Mesendoderm (in vitro differentiated cells): ENCODE measurements around the gene XRN1.
A peak's percentile ranks its signal among the peaks of the same experiment; 100 is the strongest.

Experiments used
- DNase-seq: peaks from one replicate; pipeline ENCODE4 v3.0.0; 2013
- H2AK5ac ChIP-seq: 2 replicates; pipeline ENCODE4 v1.6.1; 2013; ENCODE audit warnings: low read length, inconsistent platforms
- H2BK120ac ChIP-seq: 2 replicates; pipeline ENCODE4 v1.6.1; 2013; ENCODE audit warnings: low read depth, mild to moderate bottlenecking, low read length, moderate library complexity, mixed read lengths
- H2BK15ac ChIP-seq: replicated peaks from 2 replicates; pipeline ENCODE4 v1.6.1; 2013; ENCODE audit warnings: low read depth, mild to moderate bottlenecking, moderate library complexity
- H2BK5ac ChIP-seq: 2 replicates; pipeline ENCODE4 v1.6.1; 2013; ENCODE audit warnings: low read length, inconsistent platforms
- H3K18ac ChIP-seq: 2 replicates; pipeline ENCODE4 v1.6.1; 2013; ENCODE audit warnings: mild to moderate bottlenecking, low read length, mixed read lengths
- H3K23ac ChIP-seq: one replicate; pipeline ENCODE4 v1.6.1; 2013; ENCODE audit warnings: low read length
- H3K27ac ChIP-seq: 2 replicates; pipeline ENCODE4 v1.5.1; 2013; ENCODE audit warnings: low read depth, mild to moderate bottlenecking, inconsistent platforms, low read length, moderate library complexity
- H3K27me3 ChIP-seq: 2 replicates; pipeline ENCODE4 v1.6.1; 2013; ENCODE audit warnings: low read length, control low read depth, mild to moderate bottlenecking, inconsistent platforms; ENCODE audit not compliant: insufficient read depth, poor library complexity
- H3K36me3 ChIP-seq: 2 replicates; pipeline ENCODE4 v1.6.1; 2013; ENCODE audit warnings: low read length, inconsistent platforms; ENCODE audit not compliant: control insufficient read depth, insufficient read depth
- H3K4ac ChIP-seq: one replicate; pipeline ENCODE4 v1.6.1; 2013; ENCODE audit warnings: low read depth, mild to moderate bottlenecking, low read length, moderate library complexity
- H3K4me1 ChIP-seq: 2 replicates; pipeline ENCODE4 v1.6.1; 2013; ENCODE audit warnings: low read depth, low read length, inconsistent platforms; ENCODE audit not compliant: control insufficient read depth
- H3K4me2 ChIP-seq: 2 replicates; pipeline ENCODE4 v1.6.1; 2013; ENCODE audit warnings: low read length
- H3K4me3 ChIP-seq: 2 replicates; pipeline ENCODE4 v1.5.1; 2013; ENCODE audit warnings: mild to moderate bottlenecking, low read length
- H3K56ac ChIP-seq: one replicate; pipeline ENCODE4 v1.6.1; 2013; ENCODE audit warnings: low read length
- H3K79me1 ChIP-seq: 2 replicates; pipeline ENCODE4 v1.6.1; 2013; ENCODE audit warnings: low read length, inconsistent platforms
- H3K79me2 ChIP-seq: 2 replicates; pipeline ENCODE4 v1.6.1; 2013; ENCODE audit warnings: mild to moderate bottlenecking, low read length; ENCODE audit not compliant: control insufficient read depth, insufficient read depth
- H3K9ac ChIP-seq: 2 replicates; pipeline ENCODE4 v1.6.1; 2013; ENCODE audit warnings: low read length, inconsistent platforms
- H4K5ac ChIP-seq: one replicate; pipeline ENCODE4 v1.6.1; 2013; ENCODE audit warnings: low read length
- H4K8ac ChIP-seq: one replicate; pipeline ENCODE4 v1.6.1; 2013; ENCODE audit warnings: low read depth, mild to moderate bottlenecking, control low read depth, low read length, moderate library complexity
- WGBS: extraction: QIAGEN DNeasy Blood & Tissue Kit; methylation state at CpG from one replicate; pipeline ENCODE4 v1.1.7; 2013; ENCODE audit warnings: low lambda C conversion rate, missing lambda C conversion rate; ENCODE audit not compliant: insufficient coverage; ENCODE audit errors: extremely low coverage; 5-methylcytosine and 5-hydroxymethylcytosine counted together

Gene XRN1

DNA sequence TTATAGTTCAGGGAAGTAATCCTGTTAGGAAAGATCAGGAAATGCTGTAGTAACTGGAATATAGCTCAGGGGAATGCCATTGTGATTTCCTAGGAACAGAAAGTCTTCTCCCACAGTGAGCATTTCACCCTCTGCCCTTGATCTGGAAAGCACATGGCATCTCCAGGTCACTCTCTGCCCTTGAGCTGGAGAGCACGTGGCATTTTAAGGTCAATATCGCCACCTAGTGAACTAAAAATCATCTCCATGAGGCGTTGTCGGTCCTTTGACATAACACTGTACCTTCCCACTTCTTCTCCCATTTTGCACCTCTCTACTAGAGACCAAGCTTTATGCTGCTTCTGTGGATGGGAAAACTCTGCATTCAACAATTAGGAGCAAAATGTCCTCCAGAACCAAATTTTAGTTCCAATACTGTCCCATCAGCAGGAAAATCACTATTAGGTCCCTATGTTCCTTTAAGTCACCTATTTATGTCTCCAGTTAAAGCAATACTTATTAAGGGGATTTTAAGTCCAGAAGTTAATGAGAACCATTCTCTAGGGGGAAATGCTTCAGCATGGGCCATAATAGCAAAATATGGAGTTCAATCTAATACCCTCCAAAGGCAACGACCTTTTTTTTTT is 167.8 kb downstream of the XRN1 start:
- Histone ChIP-seq H3K4me3 (no peak overlapping the region), H3K4ac (no peak overlapping the region), H3K36me3 (no peaks in the 10 kb centered on the region), H2BK5ac (no peak overlapping the region), H3K4me2 (no peak overlapping the region), H3K4me1 (no peaks in the 10 kb centered on the region), H3K79me1 (no peaks in the 10 kb centered on the region), H3K18ac (no peak overlapping the region), H3K27me3 (no peaks in the 10 kb centered on the region), H3K79me2 (no peaks in the 10 kb centered on the region), H2BK120ac (no peak overlapping the region), H3K9ac (no peak overlapping the region), H3K27ac (no peak overlapping the region), H2BK15ac (no peak overlapping the region), H3K56ac (peak overlapping the region; percentile 20), H3K23ac (no peak overlapping the region), H2AK5ac (no peak overlapping the region), H4K8ac (no peak overlapping the region), H4K5ac (peak overlapping the region; percentile 85)
- peak; percentile 86 for DNase-seq
- no CpG with 5 or more reads among the region's 5 CpGs for WGBS

DNA sequence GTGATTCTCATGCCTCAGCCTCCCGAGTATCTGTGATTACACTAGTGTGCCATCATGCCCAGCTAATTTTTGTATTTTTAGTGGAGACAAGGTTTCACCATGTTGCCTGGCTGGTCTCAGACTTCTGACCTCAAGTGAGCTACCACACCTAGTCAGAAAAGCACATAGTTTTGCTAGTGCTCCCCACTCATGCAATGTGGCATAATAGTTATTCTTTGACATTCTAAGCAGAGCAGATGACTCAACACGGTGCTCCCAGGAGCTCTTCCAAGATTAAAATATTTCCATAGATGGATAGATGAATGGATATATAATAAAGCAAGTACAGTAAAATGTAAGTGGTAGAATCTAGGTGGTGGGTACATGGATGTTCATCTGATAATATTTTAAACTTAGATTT is 169.4 kb downstream of the XRN1 start:
- Histone ChIP-seq H3K4me3 (no peak overlapping the region), H3K27me3 (no peaks in the 10 kb centered on the region), H2BK5ac (no peak overlapping the region), H3K9ac (no peak overlapping the region), H2BK15ac (no peak overlapping the region), H3K18ac (no peak overlapping the region), H2AK5ac (no peak overlapping the region), H3K4ac (no peak overlapping the region), H3K4me2 (no peak overlapping the region), H4K5ac (no peak overlapping the region), H3K27ac (no peak overlapping the region), H3K79me2 (no peaks in the 10 kb centered on the region), H3K23ac (no peak overlapping the region), H3K36me3 (no peaks in the 10 kb centered on the region), H3K79me1 (no peaks in the 10 kb centered on the region), H4K8ac (no peak overlapping the region), H3K56ac (no peak overlapping the region), H3K4me1 (no peaks in the 10 kb centered on the region), H2BK120ac (no peak overlapping the region)
- DNase-seq = no peak
- WGBS = no CpG with 5 or more reads among the region's 2 CpGs

DNA sequence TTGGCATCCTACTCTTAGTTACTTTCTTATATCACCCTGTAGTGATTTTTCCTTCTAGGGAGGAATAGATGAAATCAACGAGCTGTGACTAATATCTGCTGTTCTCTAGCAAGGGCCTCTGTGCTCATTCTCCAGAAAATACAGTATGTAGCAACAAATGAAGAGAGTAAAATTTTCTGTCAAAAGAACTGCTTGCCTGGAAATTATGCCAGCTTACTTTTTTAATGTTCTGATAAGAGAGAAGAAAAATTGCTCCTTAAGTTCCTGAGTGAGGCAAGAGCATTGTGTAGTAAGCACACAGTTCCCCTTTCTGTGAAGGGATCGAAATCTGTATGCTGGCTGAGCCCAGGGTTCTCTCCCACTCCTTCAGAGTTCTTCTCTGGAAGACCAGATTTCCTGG is 171.1 kb downstream of the XRN1 start:
- H4K8ac ChIP-seq = no peak overlapping the region
- H3K79me2 ChIP-seq = no peaks in the 10 kb centered on the region
- no peak overlapping the region for H3K4me2 ChIP-seq
- DNase-seq = no peak
- H3K56ac ChIP-seq = no peak overlapping the region
- H2AK5ac ChIP-seq = no peak overlapping the region
- no peak overlapping the region for H3K4ac ChIP-seq
- no peaks in the 10 kb centered on the region for H3K4me1 ChIP-seq
- no peak overlapping the region for H3K23ac ChIP-seq
- H2BK15ac ChIP-seq = no peak overlapping the region
- no CpG with 5 or more reads among the region's 2 CpGs for WGBS
- no peaks in the 10 kb centered on the region for H3K36me3 ChIP-seq
- no peak overlapping the region for H2BK5ac ChIP-seq
- no peak overlapping the region for H3K27ac ChIP-seq
- H4K5ac ChIP-seq = no peak overlapping the region
- H2BK120ac ChIP-seq = no peak overlapping the region
- H3K18ac ChIP-seq = no peak overlapping the region
- H3K27me3 ChIP-seq = no peaks in the 10 kb centered on the region
- H3K4me3 ChIP-seq = no peak overlapping the region
- no peaks in the 10 kb centered on the region for H3K79me1 ChIP-seq
- no peak overlapping the region for H3K9ac ChIP-seq

DNA sequence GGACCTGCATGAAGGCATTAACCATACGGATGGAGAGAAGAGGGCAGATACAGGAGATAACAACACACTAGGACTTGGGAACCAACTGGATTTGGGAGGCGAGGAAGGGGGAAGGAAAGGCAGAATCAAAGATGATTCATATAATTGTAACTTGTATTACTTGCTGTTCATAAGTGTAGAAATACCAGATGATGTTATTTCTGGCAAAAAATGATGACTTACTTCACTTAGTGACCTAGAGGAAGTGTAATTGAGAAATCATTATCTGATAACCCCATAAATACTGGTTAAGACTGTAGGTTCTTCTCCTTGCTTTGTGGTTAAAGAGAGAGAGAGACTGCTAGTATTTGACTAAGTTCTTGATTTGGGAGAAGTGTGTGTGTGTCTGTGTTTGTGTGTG is 172.0 kb downstream of the XRN1 start:
- H4K5ac ChIP-seq = no peak overlapping the region
- H3K79me2 ChIP-seq = no peaks in the 10 kb centered on the region
- no peaks in the 10 kb centered on the region for H3K4me1 ChIP-seq
- no peak overlapping the region for H2BK120ac ChIP-seq
- H3K56ac ChIP-seq = no peak overlapping the region
- H2BK5ac ChIP-seq = no peak overlapping the region
- no CpG with 5 or more reads among the region's 2 CpGs for WGBS
- H2BK15ac ChIP-seq = no peak overlapping the region
- H2AK5ac ChIP-seq = no peak overlapping the region
- no peak overlapping the region for H3K4me2 ChIP-seq
- H4K8ac ChIP-seq = no peak overlapping the region
- H3K4ac ChIP-seq = no peak overlapping the region
- H3K27ac ChIP-seq = no peak overlapping the region
- H3K23ac ChIP-seq = no peak overlapping the region
- H3K9ac ChIP-seq = no peak overlapping the region
- no peak overlapping the region for H3K18ac ChIP-seq
- no peaks in the 10 kb centered on the region for H3K27me3 ChIP-seq
- H3K4me3 ChIP-seq = no peak overlapping the region
- DNase-seq = no peak
- no peaks in the 10 kb centered on the region for H3K36me3 ChIP-seq
- H3K79me1 ChIP-seq = no peaks in the 10 kb centered on the region

DNA sequence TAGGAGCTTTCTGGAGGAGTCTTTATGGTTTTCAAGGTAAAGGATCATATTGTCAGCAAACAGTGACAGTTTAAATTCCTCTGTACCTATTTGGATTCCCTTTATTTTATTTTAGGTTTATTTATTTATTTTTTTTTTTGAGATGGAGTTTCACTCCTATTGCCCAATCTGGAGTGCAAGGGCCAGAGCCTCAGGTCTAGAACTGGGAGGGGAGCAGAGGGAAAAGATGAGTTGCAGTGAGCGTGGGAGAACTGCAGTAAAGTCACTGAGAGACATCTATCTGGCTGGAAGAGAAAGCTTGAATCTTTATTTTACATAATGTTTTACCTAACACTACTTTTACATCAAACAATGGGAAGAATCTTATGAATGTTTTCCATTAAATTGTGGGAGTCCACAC is 172.9 kb downstream of the XRN1 start:
- Histone ChIP-seq H3K4me2 (no peak overlapping the region), H4K8ac (no peak overlapping the region), H3K27me3 (no peaks in the 10 kb centered on the region), H2BK120ac (no peak overlapping the region), H4K5ac (no peak overlapping the region), H3K9ac (no peak overlapping the region), H3K56ac (no peak overlapping the region), H3K36me3 (no peaks in the 10 kb centered on the region), H2BK5ac (no peak overlapping the region), H3K79me2 (no peaks in the 10 kb centered on the region), H2AK5ac (no peak overlapping the region), H3K27ac (no peak overlapping the region), H3K23ac (no peak overlapping the region), H2BK15ac (no peak overlapping the region), H3K4me1 (no peaks in the 10 kb centered on the region), H3K18ac (no peak overlapping the region), H3K4me3 (no peak overlapping the region), H3K79me1 (no peaks in the 10 kb centered on the region), H3K4ac (no peak overlapping the region)
- no peak for DNase-seq
- WGBS = no CpG with 5 or more reads among the region's 1 CpG

DNA sequence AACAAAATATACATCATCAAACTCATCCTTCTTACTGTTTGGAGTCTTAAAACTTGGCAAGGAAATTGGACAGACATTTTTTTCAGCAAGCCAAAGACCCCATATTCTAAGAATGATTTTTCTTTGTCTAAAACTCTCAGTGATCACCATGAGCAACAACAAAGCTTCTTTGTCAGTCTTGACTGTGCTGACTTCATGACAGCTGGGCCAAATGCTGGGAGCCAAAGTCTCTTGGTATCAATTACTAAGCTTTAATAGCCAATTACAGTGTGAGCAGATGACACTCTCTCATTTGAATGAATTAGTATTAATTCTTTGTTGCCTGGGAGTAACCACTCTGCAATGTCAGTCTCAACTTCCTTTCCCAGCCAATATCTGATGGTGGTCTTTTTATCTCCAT is 174.3 kb downstream of the XRN1 start:
- Histone ChIP-seq H2BK15ac (no peak overlapping the region), H2AK5ac (no peak overlapping the region), H3K27ac (no peak overlapping the region), H3K4me1 (no peaks in the 10 kb centered on the region), H3K4me3 (no peak overlapping the region), H3K4me2 (no peak overlapping the region), H3K79me2 (no peaks in the 10 kb centered on the region), H3K4ac (no peak overlapping the region), H2BK120ac (no peak overlapping the region), H4K5ac (no peak overlapping the region), H4K8ac (no peak overlapping the region), H3K27me3 (no peaks in the 10 kb centered on the region), H2BK5ac (no peak overlapping the region), H3K23ac (no peak overlapping the region), H3K9ac (no peak overlapping the region), H3K18ac (no peak overlapping the region), H3K36me3 (no peaks in the 10 kb centered on the region), H3K56ac (no peak overlapping the region), H3K79me1 (no peaks in the 10 kb centered on the region)
- DNase-seq = no peak
